Measurements from ENCODE around the gene ARFGEF2. TPM values are rescaled to one million over a fixed set of nuclear protein-coding genes. Genes with fewer than 3 reads are reported as not detected.
A peak's percentile ranks its signal among the peaks of the same experiment; 100 is the strongest.

ARFGEF2 gene
- total RNA-seq, 4 donors from 2014 or later, result 29.9 to 84.7 (median 39.1) TPM

DNA sequence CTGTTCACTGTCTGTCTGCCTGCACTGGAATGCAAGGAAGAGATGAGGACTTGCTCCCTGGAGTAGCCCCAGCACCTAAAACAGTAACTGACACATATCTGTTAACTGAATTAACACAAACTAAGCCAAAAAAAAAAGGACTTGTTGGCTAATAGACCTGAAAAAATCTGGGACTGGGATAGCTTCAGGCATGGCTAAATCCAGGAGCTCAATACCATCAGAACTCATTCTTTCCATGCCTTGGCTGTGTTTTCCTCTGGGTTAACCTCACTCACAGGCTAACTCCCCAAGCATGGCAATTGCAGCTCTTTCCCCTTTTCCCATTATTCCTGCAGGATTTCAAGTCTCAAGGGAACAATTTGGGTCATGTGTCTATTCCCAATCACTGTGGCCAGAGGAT lies 21.6 kb upstream of the ARFGEF2 start:
- TF ChIP-seq POLR2A (IDR thresholded peaks at IDR 0.05) (no peak), EP300 (IDR thresholded peaks at IDR 0.05) (no peak), POLR2AphosphoS5 (IDR thresholded peaks at IDR 0.05) (no peak)
- TF ChIP-seq, protein P1, sequence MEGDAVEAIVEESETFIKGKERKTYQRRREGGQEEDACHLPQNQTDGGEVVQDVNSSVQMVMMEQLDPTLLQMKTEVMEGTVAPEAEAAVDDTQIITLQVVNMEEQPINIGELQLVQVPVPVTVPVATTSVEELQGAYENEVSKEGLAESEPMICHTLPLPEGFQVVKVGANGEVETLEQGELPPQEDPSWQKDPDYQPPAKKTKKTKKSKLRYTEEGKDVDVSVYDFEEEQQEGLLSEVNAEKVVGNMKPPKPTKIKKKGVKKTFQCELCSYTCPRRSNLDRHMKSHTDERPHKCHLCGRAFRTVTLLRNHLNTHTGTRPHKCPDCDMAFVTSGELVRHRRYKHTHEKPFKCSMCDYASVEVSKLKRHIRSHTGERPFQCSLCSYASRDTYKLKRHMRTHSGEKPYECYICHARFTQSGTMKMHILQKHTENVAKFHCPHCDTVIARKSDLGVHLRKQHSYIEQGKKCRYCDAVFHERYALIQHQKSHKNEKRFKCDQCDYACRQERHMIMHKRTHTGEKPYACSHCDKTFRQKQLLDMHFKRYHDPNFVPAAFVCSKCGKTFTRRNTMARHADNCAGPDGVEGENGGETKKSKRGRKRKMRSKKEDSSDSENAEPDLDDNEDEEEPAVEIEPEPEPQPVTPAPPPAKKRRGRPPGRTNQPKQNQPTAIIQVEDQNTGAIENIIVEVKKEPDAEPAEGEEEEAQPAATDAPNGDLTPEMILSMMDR (IDR thresholded peaks at IDR 0.05), result no peak
- no peak overlapping the region for H3K4me3 ChIP-seq
- no peak overlapping the region for H3K27ac ChIP-seq
- H3K36me3 ChIP-seq, result no peaks in the 10 kb centered on the region
- H3K27me3 ChIP-seq, result peaks cover 7% of the 10 kb centered on the region
- H3K4me1 ChIP-seq, result peaks cover 5% of the 10 kb centered on the region
- no peak for DNase-seq (ENCODE audit: low spot score in 2 of 2)
- H3K9me3 ChIP-seq, result no peaks in the 10 kb centered on the region

DNA sequence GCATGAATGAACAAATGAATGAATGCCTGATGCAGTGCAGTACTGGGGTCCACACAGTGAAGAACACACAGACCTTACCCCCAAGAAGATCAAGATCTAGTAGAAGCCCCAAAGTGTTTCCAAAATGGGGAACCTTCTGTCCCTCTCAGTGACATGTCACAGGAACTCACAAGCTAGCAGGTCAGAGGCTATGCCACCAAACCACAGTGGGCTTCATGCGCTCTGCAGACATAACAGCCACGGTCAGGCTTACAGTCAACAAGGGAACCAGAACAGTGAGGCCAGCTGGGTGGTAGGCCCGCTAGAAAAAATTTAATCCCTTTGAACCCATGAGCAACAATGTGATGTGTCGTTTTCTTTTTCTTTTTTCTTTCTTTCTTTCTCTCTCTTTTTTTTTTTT lies 20.2 kb upstream of the ARFGEF2 start:
- DNase-seq (ENCODE audit: low spot score in 2 of 2), result no peak
- Histone ChIP-seq H3K4me3 (no peak overlapping the region), H3K27ac (no peak overlapping the region), H3K9me3 (no peaks in the 10 kb centered on the region), H3K36me3 (no peaks in the 10 kb centered on the region), H3K4me1 (peaks cover 8% of the 10 kb centered on the region), H3K27me3 (peaks cover 7% of the 10 kb centered on the region)
- no peak for TF ChIP-seq POLR2A (IDR thresholded peaks at IDR 0.05)
- TF ChIP-seq, protein P1 (IDR thresholded peaks at IDR 0.05), result no peak
- TF ChIP-seq EP300 (IDR thresholded peaks at IDR 0.05), result no peak
- no peak for TF ChIP-seq POLR2AphosphoS5 (IDR thresholded peaks at IDR 0.05)
- 85% methylated on average over 4 of the region's 4 CpGs for WGBS

DNA sequence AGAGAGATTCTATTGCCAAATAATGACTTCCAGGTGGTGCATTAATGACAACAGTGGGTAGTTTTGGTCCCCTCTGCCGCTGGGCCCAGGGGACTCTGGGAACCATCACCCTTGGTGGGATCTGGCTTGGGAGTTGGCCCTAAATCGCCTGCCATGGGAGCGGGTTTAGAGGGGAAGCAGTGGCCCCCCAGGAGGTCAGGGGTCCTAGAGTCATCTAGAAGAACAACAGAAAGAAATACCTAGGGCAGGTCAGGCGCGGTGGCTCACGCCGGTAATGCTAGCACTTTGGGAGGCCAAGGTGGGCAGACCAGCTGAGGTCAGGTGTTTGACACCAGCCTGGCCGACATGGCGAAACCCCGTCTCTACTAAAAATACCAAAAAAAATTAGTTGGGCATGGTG lies 17.8 kb upstream of the ARFGEF2 start:
- no peak for DNase-seq (ENCODE audit: low spot score in 2 of 2)
- TF ChIP-seq POLR2AphosphoS5 (IDR thresholded peaks at IDR 0.05), result no peak
- TF ChIP-seq, protein P1 (IDR thresholded peaks at IDR 0.05), result no peak
- no peak for TF ChIP-seq EP300 (IDR thresholded peaks at IDR 0.05)
- TF ChIP-seq POLR2A (IDR thresholded peaks at IDR 0.05), result no peak
- 87% methylated on average over 10 of the region's 10 CpGs for WGBS

DNA sequence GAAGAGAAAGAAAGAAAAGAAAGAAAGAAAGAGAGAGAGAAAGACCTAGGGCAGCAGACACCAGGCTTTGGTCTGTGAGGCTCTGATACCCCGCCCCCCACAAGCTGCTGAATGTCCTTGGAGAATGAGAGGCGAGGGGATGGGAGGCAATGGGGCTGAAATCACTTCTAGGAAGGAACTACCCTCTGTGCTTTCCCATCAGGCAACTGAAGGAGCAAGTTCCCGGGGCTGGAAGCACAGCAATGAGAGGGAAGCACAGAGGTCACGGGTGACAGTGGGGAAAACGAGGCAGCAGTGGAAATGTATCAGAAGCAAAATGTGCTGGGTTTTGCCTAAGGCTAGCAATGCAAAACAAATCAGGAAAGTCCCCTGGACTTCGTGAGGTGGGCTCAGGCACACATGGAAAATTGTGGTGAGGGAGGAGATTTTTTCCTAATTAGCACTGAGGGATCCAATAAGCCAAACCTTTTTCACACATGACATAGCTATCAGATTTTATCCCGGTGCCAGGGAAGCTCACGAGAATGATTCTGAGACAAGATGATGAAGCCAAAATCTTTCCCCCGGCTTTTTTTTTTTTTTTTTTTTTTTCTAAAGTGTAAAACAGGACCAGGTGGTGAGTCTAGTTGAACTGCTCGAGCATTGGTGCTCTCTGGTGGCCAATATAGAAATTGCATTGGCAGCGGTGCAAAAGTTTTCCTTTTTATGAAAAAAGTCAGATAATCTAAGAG lies 16.8 kb upstream of the ARFGEF2 start:
- Histone ChIP-seq H3K9me3 (no peaks in the 10 kb centered on the region), H3K36me3 (no peaks in the 10 kb centered on the region), H3K4me3 (no peak overlapping the region), H3K27ac (no peak overlapping the region), H3K27me3 (peaks cover 7% of the 10 kb centered on the region), H3K4me1 (peaks cover 8% of the 10 kb centered on the region)
- 12% methylated on average over 11 of the region's 11 CpGs for WGBS
- TF ChIP-seq, protein P1 (IDR thresholded peaks at IDR 0.05), result peak; percentile 80 to 85
- no peak for TF ChIP-seq POLR2AphosphoS5 (IDR thresholded peaks at IDR 0.05)
- no peak for TF ChIP-seq POLR2A (IDR thresholded peaks at IDR 0.05)
- no peak for TF ChIP-seq EP300 (IDR thresholded peaks at IDR 0.05)
- no peak for DNase-seq (ENCODE audit: low spot score in 2 of 2)

More for the DNA sequence above, 17.8 kb upstream of the ARFGEF2 start:
- peaks cover 7% of the 10 kb centered on the region for H3K27me3 ChIP-seq
- no peaks in the 10 kb centered on the region for H3K36me3 ChIP-seq
- H3K4me1 ChIP-seq, result peaks cover 8% of the 10 kb centered on the region
- no peaks in the 10 kb centered on the region for H3K9me3 ChIP-seq
- no peak overlapping the region for H3K27ac ChIP-seq
- no peak overlapping the region for H3K4me3 ChIP-seq

- Histone ChIP-seq H3K4me1 (peaks cover 8% of the 10 kb centered on the region), H3K27me3 (peaks cover 7% of the 10 kb centered on the region), H3K27ac (no peak overlapping the region), H3K4me3 (no peak overlapping the region), H3K36me3 (no peaks in the 10 kb centered on the region), H3K9me3 (no peaks in the 10 kb centered on the region)
- 61% methylated on average over 5 of the region's 5 CpGs for WGBS
- DNase-seq (ENCODE audit: low spot score in 2 of 2), result no peak
- TF ChIP-seq POLR2A (IDR thresholded peaks at IDR 0.05) (no peak), EP300 (IDR thresholded peaks at IDR 0.05) (no peak), POLR2AphosphoS5 (IDR thresholded peaks at IDR 0.05) (no peak)
- TF ChIP-seq, protein P1 (IDR thresholded peaks at IDR 0.05), result no peak
These were observed 16.2 kb upstream of the ARFGEF2 start for GRCh38 chr20:48905297-48905647.
